Keratinocyte (primary cell): Measurements from ENCODE around the gene RGS21.

Source experiments
- CTCF ChIP-seq, 3 experiments: IDR thresholded peaks in 1 of 3; conservative IDR thresholded peaks in 1 of 3; optimal IDR thresholded peaks in 1 of 3; 2 replicates in 2 of 3; 3 replicates in 1 of 3; pipeline versions ENCODE3 to v1.5.1; 2011; ENCODE audit warnings: low read length in 3 of 3, mild to moderate bottlenecking in 3 of 3, moderate library complexity in 2 of 3, control low read depth in 1 of 3, inconsistent platforms in 1 of 3; ENCODE audit not compliant: insufficient read depth in 2 of 3; ENCODE audit errors: extremely low read depth in 1 of 3
- EZH2 ChIP-seq: IDR thresholded peaks from one replicate; pipeline ENCODE4 v1.6.1; 2012; ENCODE audit warnings: inconsistent platforms, mild to moderate bottlenecking, low read length, moderate library complexity

GRCh38 chr1:192395211-192395610 lies 78.4 kb downstream of the RGS21 start:
- no peak for TF ChIP-seq CTCF (optimal IDR thresholded peaks at IDR 0.05 in 1 of 3, IDR thresholded peaks at IDR 0.05 in 1 of 3, conservative IDR thresholded peaks at IDR 0.05 in 1 of 3; ENCODE audit: extremely low read depth in 1 of 3, insufficient read depth in 2 of 3, low read length in 3 of 3)
- TF ChIP-seq EZH2, result no peak
